IPS-11a (cell line): ENCODE results near the gene GATC.
"Not testable (repeated sequence)": the region's sequence is repeated elsewhere in the genome, so short reads cannot be mapped to it uniquely, and the experiment has no call there.

ENCODE experiments used
- H3K4me3 ChIP-seq: one replicate; pipeline ENCODE4 v1.5.1; 2013; ENCODE audit warnings: low read depth, low read length, control low read depth

Gene GATC

GRCh38 chr12:120432772-120433525, 13.3 kb upstream of the GATC start:
- no peak overlapping the region for H3K4me3 ChIP-seq

GRCh38 chr12:120437735-120438494, 8.3 kb upstream of the GATC start, which contains the start of gene COX6A1:
Gene COX6A1, plus strand, starts transcription at chr12:120438113. Its CDS starts 14 bp downstream, at chr12:120438127.
- H3K4me3 ChIP-seq: peak within 1 kb of the TSS; percentile 92

GRCh38 chr12:120438495-120439198, 7.6 kb upstream of the GATC start:
- peak overlapping the region; percentile 92 for H3K4me3 ChIP-seq

GRCh38 chr12:120439646-120440247, 6.5 kb upstream of the GATC start:
- H3K4me3 ChIP-seq: no peak overlapping the region

- H3K4me3 ChIP-seq: no peak overlapping the region
Measured at GRCh38 chr12:120444676-120445075, 1.6 kb upstream of the GATC start.

GRCh38 chr12:120446844-120447178, 567 bp downstream of the GATC start:
- H3K4me3 ChIP-seq: peak overlapping the region; percentile 99

GRCh38 chr12:120447992-120448391, 1.7 kb downstream of the GATC start:
- H3K4me3 ChIP-seq: no peak overlapping the region

GRCh38 chr12:120452524-120452923, 6.3 kb downstream of the GATC start:
- not testable (repeated sequence) for H3K4me3 ChIP-seq

GRCh38 chr12:120453060-120453750, 7.0 kb downstream of the GATC start:
- no peak overlapping the region for H3K4me3 ChIP-seq

GRCh38 chr12:120453977-120454376, 7.7 kb downstream of the GATC start:
- no peak overlapping the region for H3K4me3 ChIP-seq

GRCh38 chr12:120455302-120455701, 9.1 kb downstream of the GATC start:
- no peak overlapping the region for H3K4me3 ChIP-seq

- H3K4me3 ChIP-seq: no peak overlapping the region
Measured at GRCh38 chr12:120457133-120457532, 10.9 kb downstream of the GATC start.

- H3K4me3 ChIP-seq: no peak overlapping the region
Measured at GRCh38 chr12:120460157-120460556, 13.9 kb downstream of the GATC start.

GRCh38 chr12:120462099-120462640, 15.9 kb downstream of the GATC start:
- no peak overlapping the region for H3K4me3 ChIP-seq

- H3K4me3 ChIP-seq: no peak overlapping the region
Measured at GRCh38 chr12:120463712-120464111, 17.5 kb downstream of the GATC start.

- no peak overlapping the region for H3K4me3 ChIP-seq
Measured at GRCh38 chr12:120465756-120466155, 19.5 kb downstream of the GATC start.

GRCh38 chr12:120466560-120467315, 20.5 kb downstream of the GATC start:
- H3K4me3 ChIP-seq: no peak overlapping the region

- H3K4me3 ChIP-seq: no peak overlapping the region
Measured at GRCh38 chr12:120467439-120467838, 21.2 kb downstream of the GATC start.

- H3K4me3 ChIP-seq: peak overlapping the region; percentile 94
Measured at GRCh38 chr12:120468325-120468820, 22.1 kb downstream of the GATC start.
